HCT116 (cell line): ENCODE data around the gene LCNL1. TPM values are rescaled to one million over a fixed set of nuclear protein-coding genes. Genes with fewer than 3 reads are reported as not detected.

Experiments used
- ATAC-seq: fragments of 200-7000 bp; cut with Tn5 transposase; 2 replicates; pipeline ENCODE4 v1.9.1; 2020; ENCODE audit warnings: mild to moderate bottlenecking, moderate library complexity
- BruUV-seq: library from RNA; stranded (reverse); fragments of 400-500 nt; replicated peaks from 2 replicates; lab custom pipeline; 2021; lab: Mats Ljungman, UMichigan
- CTCF ChIA-PET: fragments of 300-600 bp; sonication (Branson Sonifier 250); formaldehyde crosslinking; loops from one replicate; lab custom pipeline; 2021; ENCODE audit warnings: antibody characterized with exemption; lab: Charles Lee
- POLR2A ChIA-PET: fragments of 300-600, 350-600 bp; sonication (Branson Sonifier 250); formaldehyde crosslinking; loops from one replicate; lab custom pipeline; 2021; ENCODE audit warnings: antibody characterized with exemption; lab: Charles Lee
- RAD21 ChIA-PET, 2 experiments: fragments of 300-600 bp; sonication (Branson Sonifier 250); formaldehyde crosslinking; loops; one replicate each; lab custom pipeline; 2023; ENCODE audit warnings: low total read pairs in 2 of 2; ENCODE audit not compliant: uncharacterized antibody in 2 of 2, unreplicated experiment in 2 of 2, low non-redundant PET in 1 of 2; lab: Charles Lee
- DNase-seq: peaks from one replicate; pipeline ENCODE4 v3.0.0-alpha.2; 2010; ENCODE audit warnings: low read depth, low spot score
- H2AFZ ChIP-seq: fragments of 200-600 bp; shearing (Covaris generic), sonication (generic); 2 replicates; pipeline ENCODE4 v1.6.1; 2017; ENCODE audit warnings: low read depth, mixed run types, mixed read lengths, antibody characterized with exemption, low read length; ENCODE audit not compliant: poor library complexity, severe bottlenecking
- H3K27ac ChIP-seq: 2 replicates; pipeline ENCODE4 v1.5.1; 2012; ENCODE audit warnings: low read depth, low read length
- H3K27me3 ChIP-seq: fragments of 200-600 bp; sonication (generic); 2 replicates; pipeline ENCODE4 v1.6.1; 2016; ENCODE audit warnings: mixed run types, low read length, mixed read lengths; ENCODE audit not compliant: insufficient read depth
- H3K36me3 ChIP-seq, 2 experiments: fragments of 200-500 bp in 1 of 2; fragments of 200-600 bp in 1 of 2; sonication (Bioruptor generic) in 1 of 2; sonication (generic) in 1 of 2; 2 replicates each; pipeline versions ENCODE4 v1.5.1 to v1.6.1; 2014 to 2016; ENCODE audit warnings: low read length in 2 of 2, inconsistent platforms in 1 of 2, mixed read lengths in 1 of 2, mixed run types in 1 of 2; ENCODE audit not compliant: insufficient read depth in 2 of 2, control insufficient read depth in 1 of 2
- H3K4me1 ChIP-seq, 2 experiments: fragments of 200-600 bp in 1 of 2; sonication (generic) in 1 of 2; 2 replicates each; pipeline versions ENCODE4 v1.5.1 to v1.6.1; 2012 to 2017; ENCODE audit warnings: low read length in 2 of 2, inconsistent platforms in 1 of 2, mild to moderate bottlenecking in 1 of 2, mixed read lengths in 1 of 2, mixed run types in 1 of 2, moderate library complexity in 1 of 2; ENCODE audit not compliant: insufficient read depth in 2 of 2, control insufficient read depth in 1 of 2
- H3K4me2 ChIP-seq: fragments of 200-600 bp; sonication (generic); 2 replicates; pipeline ENCODE4 v1.6.1; 2017; ENCODE audit warnings: mixed run types, low read length, mixed read lengths
- H3K4me3 ChIP-seq, 2 experiments: fragments of 200-600 bp in 1 of 2; sonication (generic) in 1 of 2; replicated peaks in 1 of 2; 2 replicates each; pipeline ENCODE4 v1.5.1; 2011 to 2016; ENCODE audit warnings: low read length in 2 of 2, control low read depth in 1 of 2, low read depth in 1 of 2, mild to moderate bottlenecking in 1 of 2, mixed read lengths in 1 of 2, mixed run types in 1 of 2
- H3K79me2 ChIP-seq: fragments of 200-600 bp; sonication (generic); 2 replicates; pipeline ENCODE4 v1.6.1; 2017; ENCODE audit warnings: mild to moderate bottlenecking, mixed run types, low read length, moderate library complexity, mixed read lengths; ENCODE audit not compliant: insufficient read depth
- H3K9ac ChIP-seq: fragments of 200-600 bp; sonication (generic); 2 replicates; pipeline ENCODE4 v1.6.1; 2016; ENCODE audit warnings: low read length, mixed read lengths
- H3K9me2 ChIP-seq: fragments of 200-600 bp; sonication (generic), shearing (Covaris generic); 2 replicates; pipeline ENCODE4 v1.6.1; 2017; ENCODE audit warnings: mixed run types, mild to moderate bottlenecking, moderate library complexity; ENCODE audit not compliant: insufficient read depth
- H3K9me3 ChIP-seq, 2 experiments: fragments of 200-500 bp in 1 of 2; fragments of 200-600 bp in 1 of 2; sonication (Bioruptor generic) in 1 of 2; sonication (generic) in 1 of 2; 2 replicates each; pipeline ENCODE4 v1.6.1; 2014 to 2017; ENCODE audit warnings: low read length in 2 of 2, mixed read lengths in 2 of 2, inconsistent platforms in 1 of 2, low read depth in 1 of 2, mild to moderate bottlenecking in 1 of 2, mixed run types in 1 of 2, moderate library complexity in 1 of 2; ENCODE audit not compliant: control insufficient read depth in 1 of 2, insufficient read depth in 1 of 2
- H4K20me1 ChIP-seq: fragments of 200-600 bp; sonication (generic), shearing (Covaris generic); 2 replicates; pipeline ENCODE4 v1.6.1; 2017; ENCODE audit warnings: mixed run types, mild to moderate bottlenecking, moderate library complexity; ENCODE audit not compliant: insufficient read depth
- ATF3 ChIP-seq: IDR thresholded peaks from 2 replicates; pipeline ENCODE4 v1.6.1; 2012
- CEBPB ChIP-seq: IDR thresholded peaks from 2 replicates; pipeline ENCODE4 v1.6.1; 2012; ENCODE audit warnings: low read depth
- CTCF ChIP-seq, 3 experiments: fragments of 200-600 bp in 1 of 3; sonication (generic) in 1 of 3; IDR thresholded peaks in 2 of 3; conservative IDR thresholded peaks in 1 of 3; 2 replicates each; pipeline ENCODE4 v1.5.1; 2012 to 2017; ENCODE audit warnings: low read depth in 2 of 3, low read length in 2 of 3, antibody characterized with exemption in 1 of 3, borderline replicate concordance in 1 of 3, control low read depth in 1 of 3, mild to moderate bottlenecking in 1 of 3, mixed read lengths in 1 of 3, mixed run types in 1 of 3, moderate library complexity in 1 of 3; ENCODE audit not compliant: insufficient read depth in 1 of 3
- EGR1 ChIP-seq: IDR thresholded peaks from 2 replicates; pipeline ENCODE4 v1.6.1; 2012; ENCODE audit warnings: low read depth
- ELF1 ChIP-seq: IDR thresholded peaks from 2 replicates; pipeline ENCODE4 v1.6.1; 2012; ENCODE audit warnings: low read depth, borderline replicate concordance
- EZH2 ChIP-seq: fragments of 200-600 bp; sonication (generic); IDR thresholded peaks from 2 replicates; pipeline ENCODE4 v1.6.1; 2017; ENCODE audit warnings: antibody characterized with exemption, mixed run types
- EZH2phosphoT487 ChIP-seq: fragments of 200-600 bp; IDR thresholded peaks from 2 replicates; pipeline ENCODE4 v1.6.1; 2018; ENCODE audit warnings: antibody characterized with exemption, borderline replicate concordance
- FOSL1 ChIP-seq: IDR thresholded peaks from 2 replicates; pipeline ENCODE4 v1.6.1; 2012; ENCODE audit warnings: low read depth
- JUND ChIP-seq: IDR thresholded peaks from 2 replicates; pipeline ENCODE4 v1.6.1; 2012
- MAX ChIP-seq: IDR thresholded peaks from 2 replicates; pipeline ENCODE4 v1.6.1; 2012
- POLR2A ChIP-seq: IDR thresholded peaks from 2 replicates; pipeline ENCODE4 v1.7.0; 2011; ENCODE audit warnings: borderline replicate concordance; ENCODE audit not compliant: insufficient read depth, insufficient read length; ENCODE audit errors: extremely low read depth
- POLR2AphosphoS5 ChIP-seq: IDR thresholded peaks from 2 replicates; pipeline ENCODE4 v1.6.1; 2011; ENCODE audit warnings: mild to moderate bottlenecking, low read depth, low read length, moderate library complexity
- RAD21 ChIP-seq: IDR thresholded peaks from 2 replicates; pipeline ENCODE4 v1.6.1; 2012; ENCODE audit warnings: low read depth, mild to moderate bottlenecking
- REST ChIP-seq: IDR thresholded peaks from 2 replicates; pipeline ENCODE4 v1.6.1; 2012; ENCODE audit warnings: low read depth
- SIN3A ChIP-seq: IDR thresholded peaks from 2 replicates; pipeline ENCODE4 v1.6.1; 2012; ENCODE audit warnings: low read depth
- SRF ChIP-seq: IDR thresholded peaks from 2 replicates; pipeline ENCODE4 v1.6.1; 2012; ENCODE audit warnings: low read depth
- TCF7L2 ChIP-seq: IDR thresholded peaks from 2 replicates; pipeline ENCODE4 v1.7.0; 2011; ENCODE audit warnings: borderline replicate concordance, inconsistent platforms; ENCODE audit not compliant: insufficient read depth, insufficient read length; ENCODE audit errors: extremely low read depth
- YY1 ChIP-seq: IDR thresholded peaks from 2 replicates; pipeline ENCODE4 v1.6.1; 2011; ENCODE audit warnings: low read length, low read depth, moderate library complexity, mild to moderate bottlenecking; ENCODE audit not compliant: insufficient replicate concordance; ENCODE audit errors: extremely low read depth
- ZBTB33 ChIP-seq: IDR thresholded peaks from 2 replicates; pipeline ENCODE4 v1.6.1; 2011; ENCODE audit warnings: mild to moderate bottlenecking, low read length, moderate library complexity; ENCODE audit not compliant: insufficient replicate concordance; ENCODE audit errors: extremely low read depth
- ZFX ChIP-seq: fragments of 450-650 bp; IDR thresholded peaks from 2 replicates; pipeline ENCODE4 v1.6.1; 2017
- intact Hi-C: fragments of 100-400 bp; cut with micrococcal nuclease; formaldehyde crosslinking; loops from 2 replicates; pipeline ENCODE4 v1.10.0; 2022
- total RNA-seq: library from RNA; stranded (reverse); gene quantifications from one replicate; pipeline ENCODE4 v1.2.1, GENCODE V29; 2021; ENCODE audit not compliant: unreplicated experiment

The LCNL1 gene
- total RNA-seq, 1 experiment from 2014 or later, result 0.44 TPM

- no peak overlapping the region for H3K4me3 ChIP-seq
- H3K27ac ChIP-seq, result no peak overlapping the region
- TF ChIP-seq POLR2AphosphoS5, result no peak
- no peak for TF ChIP-seq EZH2phosphoT487
- TF ChIP-seq SIN3A, result no peak
- no peak for TF ChIP-seq JUND
- TF ChIP-seq EGR1, result no peak
- no peak for TF ChIP-seq REST
- no peak for TF ChIP-seq ATF3
- TF ChIP-seq MAX, result no peak
- TF ChIP-seq TCF7L2, result no peak
- TF ChIP-seq POLR2A, result no peak
- no peak for TF ChIP-seq CTCF (IDR thresholded peaks at IDR 0.05 in 2 of 3, conservative IDR thresholded peaks at IDR 0.05 in 1 of 3; ENCODE audit: borderline replicate concordance in 1 of 3, insufficient read depth in 1 of 3, low read depth in 2 of 3, low read length in 2 of 3)
- TF ChIP-seq ZFX, result no peak
- no peak for TF ChIP-seq ELF1
- no peak for TF ChIP-seq EZH2
- no peak for TF ChIP-seq ZBTB33
- TF ChIP-seq YY1, result no peak
- no peak for TF ChIP-seq CEBPB
- no peak for TF ChIP-seq FOSL1
- no peak for TF ChIP-seq RAD21
- TF ChIP-seq SRF, result no peak
- H3K4me1 ChIP-seq, result peaks cover 11 to 26% of the 10 kb centered on the region in 2 experiments
- BruUV-seq, result no TSS peak
- no peaks in the 10 kb centered on the region for H4K20me1 ChIP-seq
- no peaks in the 10 kb centered on the region for H3K27me3 ChIP-seq
- RAD21 ChIA-PET, result no interaction called here
- no peak overlapping the region for H2AFZ ChIP-seq
- H3K36me3 ChIP-seq, result no peaks in the 10 kb centered on the region
- no peak overlapping the region for H3K9ac ChIP-seq
- CTCF ChIA-PET, result no interaction called here
- DNase-seq, result no peak
- H3K9me3 ChIP-seq, result no peaks in the 10 kb centered on the region
- H3K79me2 ChIP-seq, result no peaks in the 10 kb centered on the region
- intact Hi-C loops, result no loop called here
- H3K4me2 ChIP-seq, result no peak overlapping the region
- H3K9me2 ChIP-seq, result no peaks in the 10 kb centered on the region
- no peak for ATAC-seq
- POLR2A ChIA-PET, result no interaction called here
Measured at GRCh38 chr9:136960938-136961275, 21.9 kb upstream of the LCNL1 start.
